ENCODE measurements around the gene MYO15B. TPM values are rescaled to one million over a fixed set of nuclear protein-coding genes. Genes with fewer than 3 reads are reported as not detected.

Gene MYO15B
- total RNA-seq, 1 donor from 2014 or later: 1.6 TPM

DNA sequence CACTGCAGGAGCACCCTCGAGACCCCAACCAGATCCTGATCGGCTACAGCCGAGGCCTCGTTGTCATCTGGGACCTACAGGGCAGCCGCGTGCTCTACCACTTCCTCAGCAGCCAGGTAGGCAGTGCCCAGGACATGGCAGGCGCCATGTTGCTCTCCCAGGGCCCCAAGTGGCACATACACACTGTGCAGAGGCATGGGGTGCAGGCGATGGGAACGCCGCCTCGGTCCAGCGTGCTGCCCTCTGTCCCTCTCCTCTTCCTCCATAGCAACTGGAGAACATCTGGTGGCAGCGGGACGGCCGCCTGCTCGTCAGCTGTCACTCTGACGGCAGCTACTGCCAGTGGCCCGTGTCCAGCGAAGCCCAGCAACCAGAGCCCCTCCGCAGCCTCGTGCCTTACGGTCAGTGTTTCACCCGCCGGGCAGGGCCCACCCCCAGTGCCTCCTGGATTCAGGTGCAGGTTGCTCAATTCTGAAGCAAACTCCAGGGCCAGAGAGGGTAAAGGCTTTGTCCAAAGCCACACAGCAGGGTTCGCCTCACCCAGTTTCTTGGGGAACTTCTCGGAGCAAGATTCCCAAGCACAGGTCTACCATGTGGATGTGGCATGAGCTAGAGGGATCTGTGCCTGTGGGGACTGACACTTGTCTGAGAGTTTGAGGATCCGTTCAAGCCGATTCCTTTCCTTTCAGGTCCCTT lies 24.4 kb upstream of the MYO15B start:
- no peak for DNase-seq (ENCODE audit: low read depth)
- no peak overlapping the region for H3K4me3 ChIP-seq (ENCODE audit: low read depth, low read length)
- H3K36me3 ChIP-seq (ENCODE audit: control insufficient read depth, insufficient read depth, low read length): peaks cover 12% of the 10 kb centered on the region
- peak; percentile 68 for FAIRE-seq
- TF ChIP-seq, protein P1, sequence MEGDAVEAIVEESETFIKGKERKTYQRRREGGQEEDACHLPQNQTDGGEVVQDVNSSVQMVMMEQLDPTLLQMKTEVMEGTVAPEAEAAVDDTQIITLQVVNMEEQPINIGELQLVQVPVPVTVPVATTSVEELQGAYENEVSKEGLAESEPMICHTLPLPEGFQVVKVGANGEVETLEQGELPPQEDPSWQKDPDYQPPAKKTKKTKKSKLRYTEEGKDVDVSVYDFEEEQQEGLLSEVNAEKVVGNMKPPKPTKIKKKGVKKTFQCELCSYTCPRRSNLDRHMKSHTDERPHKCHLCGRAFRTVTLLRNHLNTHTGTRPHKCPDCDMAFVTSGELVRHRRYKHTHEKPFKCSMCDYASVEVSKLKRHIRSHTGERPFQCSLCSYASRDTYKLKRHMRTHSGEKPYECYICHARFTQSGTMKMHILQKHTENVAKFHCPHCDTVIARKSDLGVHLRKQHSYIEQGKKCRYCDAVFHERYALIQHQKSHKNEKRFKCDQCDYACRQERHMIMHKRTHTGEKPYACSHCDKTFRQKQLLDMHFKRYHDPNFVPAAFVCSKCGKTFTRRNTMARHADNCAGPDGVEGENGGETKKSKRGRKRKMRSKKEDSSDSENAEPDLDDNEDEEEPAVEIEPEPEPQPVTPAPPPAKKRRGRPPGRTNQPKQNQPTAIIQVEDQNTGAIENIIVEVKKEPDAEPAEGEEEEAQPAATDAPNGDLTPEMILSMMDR (IDR thresholded peaks at IDR 0.05; ENCODE audit: insufficient read depth, low read length, severe bottlenecking): no peak
- no peaks in the 10 kb centered on the region for H3K27me3 ChIP-seq (ENCODE audit: control insufficient read depth, insufficient read depth, low read length)

DNA sequence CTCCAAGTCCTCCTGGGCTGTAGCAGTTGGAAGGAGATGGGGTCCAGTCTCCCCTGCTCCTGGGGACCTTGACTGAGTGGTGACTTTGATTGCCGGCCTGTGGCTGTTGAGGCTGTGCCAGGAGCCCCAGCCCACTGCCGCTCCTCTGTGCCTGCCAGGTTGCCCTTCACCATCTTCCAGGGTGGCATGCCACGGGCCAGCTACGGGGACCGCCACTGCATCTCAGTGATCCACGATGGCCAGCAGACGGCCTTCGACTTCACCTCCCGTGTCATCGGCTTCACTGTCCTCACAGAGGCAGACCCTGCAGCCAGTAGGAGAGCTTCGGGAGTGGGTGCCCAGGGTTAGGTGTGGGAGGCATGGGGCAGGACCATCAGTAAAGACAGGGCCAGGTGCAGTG lies 23.4 kb upstream of the MYO15B start:
- no peak for FAIRE-seq
- TF ChIP-seq, protein P1 (IDR thresholded peaks at IDR 0.05; ENCODE audit: insufficient read depth, low read length, severe bottlenecking): no peak
- Histone ChIP-seq H3K36me3 (ENCODE audit: control insufficient read depth, insufficient read depth, low read length) (peaks cover 13% of the 10 kb centered on the region), H3K4me3 (ENCODE audit: low read depth, low read length) (no peak overlapping the region), H3K27me3 (ENCODE audit: control insufficient read depth, insufficient read depth, low read length) (no peaks in the 10 kb centered on the region)
- no peak for DNase-seq (ENCODE audit: low read depth)

DNA sequence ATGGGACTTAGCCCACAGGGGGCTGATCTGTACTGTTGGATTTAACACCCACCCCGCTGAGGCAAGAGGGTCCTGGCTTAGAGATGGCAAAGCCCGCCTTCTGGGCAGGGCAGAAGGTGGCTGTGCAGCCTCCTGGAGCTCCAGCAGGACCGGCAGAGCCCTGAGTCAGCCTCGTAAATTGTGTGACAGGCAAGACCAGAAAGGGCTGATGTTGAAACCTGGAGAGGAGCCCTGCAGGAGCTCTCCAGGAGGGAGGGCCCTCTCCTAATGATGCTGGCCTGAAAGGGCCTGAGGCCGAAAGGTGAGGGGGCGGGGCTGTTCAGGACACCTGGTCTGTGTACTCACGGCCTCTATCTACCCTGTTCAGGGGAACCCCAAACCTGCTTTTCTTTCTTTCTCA lies 22.5 kb upstream of the MYO15B start:
- TF ChIP-seq, protein P1 (IDR thresholded peaks at IDR 0.05; ENCODE audit: insufficient read depth, low read length, severe bottlenecking): no peak
- DNase-seq (ENCODE audit: low read depth): peak; percentile 34
- peaks cover 14% of the 10 kb centered on the region for H3K36me3 ChIP-seq (ENCODE audit: control insufficient read depth, insufficient read depth, low read length)
- H3K4me3 ChIP-seq (ENCODE audit: low read depth, low read length): no peak overlapping the region
- no peaks in the 10 kb centered on the region for H3K27me3 ChIP-seq (ENCODE audit: control insufficient read depth, insufficient read depth, low read length)
- FAIRE-seq: no peak

DNA sequence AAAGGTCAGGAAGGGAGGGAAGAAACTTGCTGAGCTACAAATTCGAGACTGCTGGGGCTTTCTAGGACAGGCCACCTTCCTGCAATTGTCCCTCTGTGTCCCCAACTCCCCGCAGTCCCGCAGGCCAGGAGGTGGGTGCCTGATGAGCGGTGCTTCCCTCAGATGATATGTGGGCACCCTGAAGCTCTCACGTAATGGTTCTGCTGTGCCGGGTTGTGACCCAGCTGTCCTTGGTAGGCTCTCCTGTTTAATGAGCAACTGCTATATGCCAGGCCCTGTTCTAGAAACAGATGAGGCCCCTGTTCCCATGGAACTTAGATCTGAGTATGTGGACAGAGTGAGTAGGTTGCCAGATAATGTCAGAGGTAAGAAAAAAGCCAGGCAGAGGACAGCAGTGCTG lies 22.0 kb upstream of the MYO15B start:
- DNase-seq (ENCODE audit: low read depth): no peak

DNA sequence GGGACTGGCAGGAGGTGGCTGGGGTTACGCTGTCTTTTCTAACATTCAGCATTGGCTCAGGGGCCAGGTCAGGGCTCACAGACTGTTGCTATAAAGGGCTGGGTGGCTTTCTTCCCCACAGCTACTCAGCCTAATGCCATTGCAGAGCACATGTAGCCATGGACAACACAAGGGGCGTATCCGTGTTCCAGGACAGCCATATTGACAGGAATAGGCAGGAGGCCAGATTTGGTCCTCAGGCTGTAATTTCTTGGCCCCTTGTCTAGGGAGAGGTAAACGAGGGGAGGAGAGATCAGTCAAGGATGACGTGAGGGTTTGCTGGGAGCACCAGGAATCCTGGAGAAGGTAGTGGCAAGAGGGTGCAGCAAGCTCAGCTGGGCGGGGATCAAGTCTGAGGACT lies 21.2 kb upstream of the MYO15B start:
- TF ChIP-seq, protein P1 (IDR thresholded peaks at IDR 0.05; ENCODE audit: insufficient read depth, low read length, severe bottlenecking): no peak
- H3K27me3 ChIP-seq (ENCODE audit: control insufficient read depth, insufficient read depth, low read length): no peaks in the 10 kb centered on the region
- H3K36me3 ChIP-seq (ENCODE audit: control insufficient read depth, insufficient read depth, low read length): peaks cover 16% of the 10 kb centered on the region
- no peak overlapping the region for H3K4me3 ChIP-seq (ENCODE audit: low read depth, low read length)
- peak; percentile 60 for FAIRE-seq
- no peak for DNase-seq (ENCODE audit: low read depth)

More for the DNA sequence above, 22.0 kb upstream of the MYO15B start:
- TF ChIP-seq, protein P1 (IDR thresholded peaks at IDR 0.05; ENCODE audit: insufficient read depth, low read length, severe bottlenecking): no peak
- Histone ChIP-seq H3K27me3 (ENCODE audit: control insufficient read depth, insufficient read depth, low read length) (no peaks in the 10 kb centered on the region), H3K4me3 (ENCODE audit: low read depth, low read length) (no peak overlapping the region), H3K36me3 (ENCODE audit: control insufficient read depth, insufficient read depth, low read length) (peaks cover 16% of the 10 kb centered on the region)
- peak; percentile 83 for FAIRE-seq

DNA sequence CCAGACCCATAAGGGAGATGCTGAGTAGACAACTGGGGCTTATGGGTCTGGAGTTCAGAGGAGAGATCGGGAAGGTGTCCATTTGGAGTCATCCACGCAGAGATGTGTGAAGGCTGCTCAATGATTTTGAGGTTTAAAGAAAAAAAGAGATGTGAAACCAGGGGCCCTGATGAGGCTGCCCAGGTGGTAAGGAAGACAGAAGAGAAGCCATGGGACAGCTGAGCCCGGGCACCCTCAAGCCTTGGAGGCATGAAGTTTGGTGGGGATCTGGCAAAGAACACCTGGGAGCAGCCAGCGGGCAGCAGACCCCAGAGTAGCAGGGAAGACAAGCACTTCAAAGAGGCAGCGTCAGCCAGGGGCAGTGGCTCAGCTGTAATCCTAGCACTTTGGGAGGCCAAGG lies 20.8 kb upstream of the MYO15B start:
- Histone ChIP-seq H3K4me3 (ENCODE audit: low read depth, low read length) (no peak overlapping the region), H3K36me3 (ENCODE audit: control insufficient read depth, insufficient read depth, low read length) (peaks cover 16% of the 10 kb centered on the region), H3K27me3 (ENCODE audit: control insufficient read depth, insufficient read depth, low read length) (no peaks in the 10 kb centered on the region)
- DNase-seq (ENCODE audit: low read depth) (no peak), FAIRE-seq (no peak)
- TF ChIP-seq, protein P1 (IDR thresholded peaks at IDR 0.05; ENCODE audit: insufficient read depth, low read length, severe bottlenecking): no peak
